Right renal cortex interstitium (tissue), 3 donors: ENCODE measurements around the gene CYTH1. TPM values are rescaled to one million over a fixed set of nuclear protein-coding genes. Genes with fewer than 3 reads are reported as not detected.
"Not testable (repeated sequence)": the region's sequence is repeated elsewhere in the genome, so short reads cannot be mapped to it uniquely, and the experiment has no call there.

Experiments used
- DNase-seq, 3 donors: peaks; one replicate each; pipeline ENCODE4 v3.0.0-alpha.2; 2013; ENCODE audit warnings: low read depth in 3 of 3, low spot score in 2 of 3
- polyA plus RNA-seq, 3 donors: library from polyadenylated mRNA; unstranded; fragments of 120-200 nt; gene quantifications; one replicate each; pipeline ENCODE4 v1.2.1, GENCODE V29; 2013; ENCODE audit not compliant: insufficient read length in 3 of 3

The CYTH1 gene
- polyA plus RNA-seq, 3 donors, result 21.1 to 24.3 (median 21.8) TPM

DNA sequence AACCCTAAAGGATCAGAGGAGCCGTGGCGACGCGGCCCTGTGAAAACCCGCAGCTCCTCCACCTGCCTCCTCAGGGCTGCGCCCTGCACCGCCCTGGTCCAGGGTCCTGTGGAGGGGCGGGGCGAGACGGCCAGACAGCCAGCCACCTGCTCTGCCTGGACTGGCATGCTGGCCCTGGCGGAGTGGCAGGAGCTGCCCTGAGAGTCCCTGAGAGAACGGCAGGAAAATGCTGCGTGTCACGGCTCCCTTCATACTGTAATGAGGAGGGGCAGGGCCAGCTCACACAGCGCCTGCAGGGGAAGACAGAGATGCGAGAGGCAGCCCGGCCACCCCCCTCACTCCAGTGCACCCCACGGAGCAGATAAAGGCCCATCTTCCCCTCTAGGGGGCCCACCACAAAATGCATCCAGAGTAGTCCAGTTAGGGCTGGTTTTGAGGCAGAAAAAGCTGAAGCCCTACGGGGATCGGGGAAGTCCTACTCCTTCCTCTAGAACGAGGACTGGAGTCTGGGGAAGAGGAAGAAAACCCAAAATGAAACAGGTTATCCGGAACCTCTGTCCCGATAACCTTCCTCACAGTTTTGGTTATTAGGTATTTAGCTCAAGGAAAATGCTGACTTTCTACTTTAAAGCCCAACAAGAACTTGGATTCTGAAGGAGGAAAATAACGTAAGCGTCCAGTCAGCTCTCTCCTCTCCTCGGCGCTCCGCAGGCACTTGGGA lies 107.3 kb downstream of the CYTH1 start:
- DNase-seq, result no peak

- DNase-seq, result no peak
Measured at GRCh38 chr17:78674156-78674555, 107.9 kb downstream of the CYTH1 start.

GRCh38 chr17:78673395-78673794 lies 108.7 kb downstream of the CYTH1 start:
- DNase-seq, result no peak

DNA sequence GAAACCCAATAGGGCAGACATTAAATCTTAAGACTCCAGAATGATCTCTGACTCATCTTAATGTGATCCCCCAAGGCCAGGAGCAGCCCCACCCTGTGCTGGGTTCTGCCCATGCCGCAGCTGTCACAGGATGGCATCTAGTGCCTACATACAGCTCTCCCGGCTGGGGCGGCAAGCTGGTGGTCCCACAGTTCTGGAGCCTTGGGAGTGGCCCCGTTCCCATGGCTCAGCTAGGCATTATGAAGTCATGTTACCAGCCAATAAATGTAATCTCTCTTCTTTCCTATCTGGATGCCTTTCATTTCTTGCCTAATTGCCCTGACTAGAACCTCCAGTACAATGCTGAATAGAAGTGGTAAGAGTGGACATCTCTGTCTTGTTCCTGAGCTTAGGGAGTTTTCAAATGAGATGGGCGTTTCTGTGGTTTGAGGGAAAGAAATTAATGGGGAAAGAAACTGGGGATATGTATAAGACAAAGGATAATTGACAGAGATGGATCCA lies 109.2 kb downstream of the CYTH1 start:
- no peak for DNase-seq

GRCh38 chr17:78672005-78672404 lies 110.1 kb downstream of the CYTH1 start:
- no peak for DNase-seq

DNA sequence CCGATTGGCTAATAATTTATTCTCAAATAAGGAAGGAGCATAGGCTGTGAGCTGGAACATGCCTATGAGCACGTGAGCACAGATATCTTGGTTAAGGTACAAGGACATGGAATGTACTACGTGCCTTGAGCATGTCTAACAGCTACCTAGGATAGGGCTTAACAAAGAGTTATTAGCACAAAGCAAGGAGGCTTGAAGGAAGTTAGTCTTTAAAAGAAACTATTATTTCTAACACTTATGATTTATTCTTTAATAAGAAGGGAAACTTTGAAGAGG lies 110.4 kb downstream of the CYTH1 start:
- DNase-seq, result not testable (repeated sequence)

GRCh38 chr17:78670850-78671725 lies 111.0 kb downstream of the CYTH1 start:
- DNase-seq, result no peak

- no peak for DNase-seq
Measured at GRCh38 chr17:78669975-78670518, 112.0 kb downstream of the CYTH1 start.

GRCh38 chr17:78669256-78669974 lies 112.7 kb downstream of the CYTH1 start:
- no peak for DNase-seq

GRCh38 chr17:78668847-78669246 lies 113.2 kb downstream of the CYTH1 start:
- DNase-seq, result no peak

DNA sequence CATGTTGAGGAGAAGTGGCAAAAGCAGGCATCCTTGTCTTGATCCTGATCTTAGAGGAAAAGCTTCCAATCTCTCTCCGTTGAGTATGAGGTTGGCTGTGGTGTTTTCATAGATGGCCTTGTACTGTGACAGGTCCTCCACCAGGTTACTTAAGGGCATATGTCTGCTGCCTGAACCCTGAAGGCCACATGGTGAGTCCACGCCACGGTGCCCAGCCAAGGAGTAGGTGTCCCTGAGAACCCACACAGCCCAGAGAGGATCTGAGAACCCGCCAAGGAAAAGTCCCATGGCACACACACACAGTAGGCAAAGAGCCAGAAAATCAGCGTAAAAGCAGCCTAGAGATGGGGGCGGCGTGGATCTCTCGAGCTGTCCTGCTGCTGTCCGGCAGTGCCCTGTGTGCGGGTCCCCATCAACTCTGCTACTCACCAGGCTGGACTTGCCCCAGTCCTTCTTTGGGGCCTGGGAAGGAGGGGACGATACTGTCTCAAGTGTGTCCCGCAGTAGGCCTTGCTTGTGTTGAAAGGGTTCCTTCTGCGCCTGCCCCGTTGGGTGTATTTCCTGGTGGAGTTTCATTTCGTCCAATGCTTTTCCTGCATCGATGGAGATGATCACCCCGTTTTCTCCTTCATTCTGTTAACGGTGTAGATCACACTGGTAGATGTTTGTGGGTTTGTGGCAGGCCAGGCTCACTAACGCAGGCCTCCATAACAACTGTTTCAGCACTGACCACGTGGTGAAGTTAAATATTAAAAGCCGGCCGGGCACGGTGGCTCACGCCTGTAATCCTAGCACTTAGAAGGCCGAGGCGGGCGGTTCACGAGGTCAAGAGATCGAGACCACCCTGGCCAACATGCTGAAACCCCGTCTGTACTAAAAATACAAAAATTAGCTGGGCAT lies 114.1 kb downstream of the CYTH1 start:
- DNase-seq, result no peak

GRCh38 chr17:78667091-78667490 lies 115.0 kb downstream of the CYTH1 start:
- DNase-seq, result no peak

- DNase-seq, result no peak
Measured at GRCh38 chr17:78665952-78666920, 115.8 kb downstream of the CYTH1 start.

- DNase-seq, result no peak
Measured at GRCh38 chr17:78665387-78665951, 116.6 kb downstream of the CYTH1 start.

DNA sequence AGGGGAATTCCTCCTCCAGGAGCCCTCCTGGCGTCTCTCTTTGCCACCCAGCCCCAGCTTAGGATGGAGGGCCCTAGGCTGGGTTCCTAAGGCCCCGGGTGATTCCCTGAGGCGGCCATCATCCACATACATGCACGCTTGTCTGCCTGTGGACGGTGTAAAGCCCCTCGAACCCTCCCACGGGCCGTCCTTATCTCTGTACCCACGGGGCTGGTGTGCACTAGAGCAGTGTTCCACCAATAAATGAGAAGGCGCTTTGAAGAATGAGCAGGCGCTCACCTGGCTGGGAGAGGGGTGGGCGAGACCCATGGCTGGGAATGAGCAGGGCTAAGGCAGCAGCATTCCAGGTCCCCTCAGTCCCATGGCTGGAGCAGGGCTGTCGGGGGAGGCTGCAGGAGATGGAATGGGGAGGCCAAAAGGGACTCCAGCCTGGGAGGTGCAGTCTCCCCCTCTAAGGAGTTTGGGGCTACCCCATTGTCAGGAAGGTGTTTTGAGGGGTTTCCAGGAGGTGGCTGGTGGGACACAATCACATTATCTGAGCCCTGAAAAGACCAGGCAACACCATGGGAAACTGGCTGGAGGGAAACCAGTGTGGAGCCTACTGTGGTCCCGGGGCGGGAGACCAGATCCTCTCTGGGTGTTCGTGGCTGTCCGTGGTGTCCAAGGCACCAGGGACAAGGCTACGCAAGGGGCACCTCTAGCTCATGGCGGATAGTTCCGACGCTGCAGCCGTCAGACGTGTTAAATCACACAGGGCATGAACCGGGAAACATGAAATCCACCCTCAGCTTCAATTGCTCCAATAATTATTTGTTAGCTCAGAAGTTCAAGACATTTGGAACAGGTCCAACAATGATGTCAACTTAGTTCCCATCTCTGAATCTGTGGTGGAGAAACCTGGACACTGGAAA lies 117.3 kb downstream of the CYTH1 start:
- peak in 1 of 3 donors; percentile 21 for DNase-seq

- peak in 1 of 3 donors; percentile 19 for DNase-seq
Measured at GRCh38 chr17:78661093-78661770, 120.8 kb downstream of the CYTH1 start.

DNA sequence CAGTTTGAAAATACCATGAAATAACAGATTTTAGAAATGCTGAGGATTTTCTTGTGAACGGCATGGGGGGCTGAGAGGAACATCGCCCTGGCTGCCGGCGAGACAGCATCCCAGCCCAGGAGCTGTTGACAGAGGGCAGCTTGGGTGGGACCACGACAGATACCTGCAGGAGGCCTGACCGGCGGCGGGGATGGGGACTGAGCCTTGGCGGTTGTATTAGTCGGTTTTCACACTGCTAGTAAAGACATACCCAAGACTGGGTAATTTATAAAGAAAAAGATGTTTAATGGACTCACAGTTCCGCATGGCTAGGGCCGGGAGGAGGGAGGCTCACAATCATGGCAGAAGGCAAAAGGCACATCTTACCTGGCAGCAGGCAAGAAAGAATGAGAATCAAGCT lies 122.5 kb downstream of the CYTH1 start:
- no peak for DNase-seq
